Fibroblast of the aortic adventitia (primary cell): ENCODE data around the gene SLC9A9. TPM values are rescaled to one million over a fixed set of nuclear protein-coding genes. Genes with fewer than 3 reads are reported as not detected.

Experiments used
- DNase-seq: peaks from one replicate; pipeline ENCODE4 v3.0.0-alpha.2; 2010; ENCODE audit warnings: low read depth
- H3K4me3 ChIP-seq: 2 replicates; pipeline ENCODE4 v1.5.1; 2011; ENCODE audit warnings: low read depth, mild to moderate bottlenecking, control low read depth, low read length, moderate library complexity
- total RNA-seq: library from RNA; depleted of rRNA; stranded (reverse); fragments of >200 nt; gene quantifications from 2 replicates; pipeline ENCODE4 v1.2.3, GENCODE V29; 2012; ENCODE audit warnings: low replicate concordance
- TF ChIP-seq, protein P1 (sequence below): IDR thresholded peaks from 2 replicates; pipeline ENCODE4 v1.5.1; 2011; ENCODE audit warnings: mild to moderate bottlenecking, low read length, control low read depth, inconsistent platforms; ENCODE audit not compliant: insufficient read depth

Gene SLC9A9
- total RNA-seq, 1 donor = 23.8 TPM

DNA sequence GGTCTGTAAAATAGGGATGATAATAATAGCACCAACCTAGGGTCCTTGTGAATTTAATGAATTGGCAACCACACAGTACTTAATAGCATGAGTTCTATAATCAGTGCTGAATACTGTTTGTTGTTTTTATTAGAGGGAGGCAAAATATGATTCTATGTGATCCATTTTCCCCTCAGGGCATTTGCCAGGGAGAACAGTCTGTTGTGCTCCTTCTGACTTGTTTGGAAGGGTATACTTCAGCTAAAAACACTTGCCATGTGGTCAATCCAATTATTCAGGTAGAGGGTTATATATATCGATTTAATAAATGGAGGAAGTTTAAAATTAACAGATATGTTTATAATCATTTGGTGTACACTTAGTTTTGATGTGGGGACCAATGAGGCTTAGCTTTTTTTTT lies 423.4 kb downstream of the SLC9A9 start:
- DNase-seq = no peak
- no peak overlapping the region for H3K4me3 ChIP-seq
- TF ChIP-seq, protein P1, sequence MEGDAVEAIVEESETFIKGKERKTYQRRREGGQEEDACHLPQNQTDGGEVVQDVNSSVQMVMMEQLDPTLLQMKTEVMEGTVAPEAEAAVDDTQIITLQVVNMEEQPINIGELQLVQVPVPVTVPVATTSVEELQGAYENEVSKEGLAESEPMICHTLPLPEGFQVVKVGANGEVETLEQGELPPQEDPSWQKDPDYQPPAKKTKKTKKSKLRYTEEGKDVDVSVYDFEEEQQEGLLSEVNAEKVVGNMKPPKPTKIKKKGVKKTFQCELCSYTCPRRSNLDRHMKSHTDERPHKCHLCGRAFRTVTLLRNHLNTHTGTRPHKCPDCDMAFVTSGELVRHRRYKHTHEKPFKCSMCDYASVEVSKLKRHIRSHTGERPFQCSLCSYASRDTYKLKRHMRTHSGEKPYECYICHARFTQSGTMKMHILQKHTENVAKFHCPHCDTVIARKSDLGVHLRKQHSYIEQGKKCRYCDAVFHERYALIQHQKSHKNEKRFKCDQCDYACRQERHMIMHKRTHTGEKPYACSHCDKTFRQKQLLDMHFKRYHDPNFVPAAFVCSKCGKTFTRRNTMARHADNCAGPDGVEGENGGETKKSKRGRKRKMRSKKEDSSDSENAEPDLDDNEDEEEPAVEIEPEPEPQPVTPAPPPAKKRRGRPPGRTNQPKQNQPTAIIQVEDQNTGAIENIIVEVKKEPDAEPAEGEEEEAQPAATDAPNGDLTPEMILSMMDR = no peak

DNA sequence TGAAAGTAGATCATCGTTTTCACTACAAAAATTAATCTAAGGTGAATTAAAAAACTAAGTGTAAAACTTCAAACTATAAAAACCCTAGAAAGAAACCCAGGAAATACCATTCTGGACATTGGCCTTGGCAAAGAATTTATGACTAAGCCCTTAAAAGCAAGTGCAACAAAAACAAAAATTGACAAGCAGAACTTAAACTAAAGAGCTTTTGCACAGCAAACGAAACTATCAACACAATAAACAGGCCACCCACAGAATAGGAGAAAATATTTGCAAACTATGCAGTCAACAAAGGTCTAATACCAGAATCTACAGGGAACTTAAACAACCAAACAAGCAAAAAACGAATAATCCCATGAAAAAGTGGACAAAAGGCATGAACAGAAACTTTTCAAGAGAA lies 426.7 kb downstream of the SLC9A9 start:
- peak; percentile 30 for DNase-seq
- TF ChIP-seq, protein P1 = no peak
- H3K4me3 ChIP-seq = no peak overlapping the region

DNA sequence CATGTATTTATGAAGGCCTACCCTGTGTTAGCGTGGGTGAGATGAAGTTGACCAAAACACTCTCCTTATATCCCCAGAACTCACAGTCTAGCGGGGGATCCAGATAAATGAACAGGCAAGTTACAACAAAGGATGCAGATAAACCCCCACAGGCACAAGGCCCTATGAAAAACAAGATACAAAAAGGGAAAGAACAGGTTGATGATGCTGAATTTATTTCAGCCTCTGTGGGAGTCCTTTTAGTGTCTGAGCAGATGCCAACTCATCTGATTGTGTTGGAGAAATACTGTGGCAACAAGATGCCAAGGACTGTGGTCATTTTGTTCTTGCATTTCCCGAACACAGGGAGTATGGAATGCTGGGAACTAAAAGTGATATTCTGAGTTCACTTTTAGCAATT lies 428.7 kb downstream of the SLC9A9 start:
- TF ChIP-seq, protein P1 = no peak

DNA sequence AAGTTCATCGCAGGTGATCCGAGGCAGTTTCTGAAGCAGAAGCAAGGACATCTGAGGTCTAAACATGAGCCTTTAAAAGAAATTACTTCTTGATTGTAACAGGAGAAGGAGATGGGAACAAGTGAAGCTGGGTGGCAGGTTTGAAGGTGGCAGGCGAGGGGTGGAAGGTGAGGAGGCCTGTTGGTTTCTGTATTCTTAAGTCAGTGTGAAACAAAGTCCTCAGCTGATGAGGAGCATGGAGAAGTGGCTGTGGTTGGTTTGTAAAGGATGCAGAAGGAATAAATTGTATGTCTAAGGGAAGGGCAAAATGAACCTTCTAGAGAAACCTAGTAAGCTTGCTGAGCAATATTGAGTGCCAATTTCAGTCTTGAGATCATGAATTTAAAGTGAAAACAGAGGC lies 429.9 kb downstream of the SLC9A9 start:
- H3K4me3 ChIP-seq = no peak overlapping the region
- TF ChIP-seq, protein P1 = no peak
- DNase-seq = no peak

More for the DNA sequence above, 428.7 kb downstream of the SLC9A9 start:
- no peak overlapping the region for H3K4me3 ChIP-seq
- no peak for DNase-seq

DNA sequence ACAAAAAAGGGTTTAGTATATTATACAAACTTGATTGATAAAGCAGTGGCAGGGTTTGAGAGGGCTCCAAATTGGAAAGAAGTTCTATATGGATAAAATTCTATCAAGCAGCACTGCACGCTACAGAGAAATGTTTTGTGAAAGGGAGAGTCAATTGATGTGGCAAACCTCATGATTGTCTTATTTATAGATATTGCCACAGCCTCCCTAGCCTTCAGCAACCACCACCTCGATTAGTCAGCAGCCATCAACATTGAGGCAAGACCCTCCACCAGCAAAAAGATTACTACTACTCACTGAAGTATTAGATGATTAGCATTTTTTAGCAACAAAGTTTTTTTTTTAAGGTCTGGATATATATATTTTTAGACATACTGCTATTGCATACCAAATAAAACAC lies 432.0 kb downstream of the SLC9A9 start:
- TF ChIP-seq, protein P1 = no peak
- H3K4me3 ChIP-seq = no peak overlapping the region
- no peak for DNase-seq

DNA sequence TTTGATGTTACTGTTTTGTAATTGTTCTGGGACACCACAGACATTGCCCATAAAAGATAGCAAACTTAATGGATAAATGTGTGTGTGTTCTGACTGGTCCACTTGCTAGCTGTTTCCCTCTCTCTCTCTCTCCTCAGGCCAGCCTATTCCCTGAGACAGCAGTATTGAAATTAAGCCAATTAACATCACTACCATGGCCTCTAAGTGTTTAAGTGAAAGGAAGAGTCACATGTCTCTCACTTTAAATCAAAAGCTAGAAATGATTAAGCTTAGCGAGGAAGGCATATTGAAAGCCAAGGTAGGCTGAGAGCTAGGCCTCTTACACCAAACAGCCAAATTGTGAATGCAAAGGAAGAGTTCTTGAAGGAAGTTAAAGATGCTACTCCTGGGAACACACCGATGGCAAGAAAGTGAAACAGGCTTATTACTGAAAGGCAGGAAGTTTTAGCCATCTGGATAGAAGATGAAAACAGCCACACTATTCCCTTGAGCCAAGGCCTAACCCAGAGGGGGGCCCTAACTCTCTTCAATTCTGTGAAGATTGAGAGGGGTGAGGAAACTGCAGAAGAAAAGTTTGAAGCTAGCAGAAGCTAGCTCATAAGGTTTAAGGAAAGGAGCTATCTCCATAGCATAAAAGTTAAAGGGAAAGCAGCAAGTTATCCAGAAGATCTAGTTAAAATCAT lies 433.6 kb downstream of the SLC9A9 start:
- TF ChIP-seq, protein P1 = no peak
- no peak for DNase-seq

DNA sequence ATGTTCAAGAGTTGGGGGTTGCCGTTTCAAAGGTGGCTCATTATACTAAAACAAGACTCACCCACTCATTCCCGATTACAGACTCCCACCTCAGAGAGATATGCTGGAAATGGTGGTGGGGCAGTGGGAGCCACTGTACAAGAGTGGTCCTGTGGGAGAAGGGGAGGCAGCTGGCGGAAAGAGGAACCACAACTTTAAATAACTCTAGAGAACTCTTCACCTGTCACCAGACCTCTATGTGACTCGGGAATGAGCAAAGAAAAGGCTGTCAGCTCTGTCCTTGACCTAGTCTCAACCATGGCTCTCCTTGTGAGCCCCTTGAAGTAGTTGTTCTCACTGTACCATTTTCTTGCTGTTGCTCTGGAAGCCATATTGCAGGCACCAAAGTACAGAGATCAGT lies 434.9 kb downstream of the SLC9A9 start:
- TF ChIP-seq, protein P1 = no peak
- no peak for DNase-seq
- no peak overlapping the region for H3K4me3 ChIP-seq

More for the DNA sequence above, 433.6 kb downstream of the SLC9A9 start:
- H3K4me3 ChIP-seq = no peak overlapping the region
